Bronchial epithelial cell (primary cell): ENCODE results near the gene RMDN2. TPM values are rescaled to one million over a fixed set of nuclear protein-coding genes. Genes with fewer than 3 reads are reported as not detected.
A peak's percentile ranks its signal among the peaks of the same experiment; 100 is the strongest.

Experiments
- DNase-seq: peaks from one replicate; pipeline ENCODE4 v3.0.0-alpha.2; 2010; ENCODE audit warnings: low read depth
- FAIRE-seq: peaks from 2 replicates; lab custom pipeline; 2011; peaks lifted over from hg19 to GRCh38; lab: Jason Lieb, UNC
- H3K27me3 ChIP-seq: 2 replicates; pipeline ENCODE4 v1.5.1; 2011; ENCODE audit warnings: low read length; ENCODE audit not compliant: control insufficient read depth, insufficient read depth
- H3K36me3 ChIP-seq: 2 replicates; pipeline ENCODE4 v1.5.1; 2011; ENCODE audit warnings: low read length; ENCODE audit not compliant: control insufficient read depth, insufficient read depth
- H3K4me3 ChIP-seq: 2 replicates; pipeline ENCODE4 v1.5.1; 2011; ENCODE audit warnings: mild to moderate bottlenecking, low read depth, low read length, control low read depth
- CTCF ChIP-seq: IDR thresholded peaks from 2 replicates; pipeline ENCODE4 v1.5.1; 2011; ENCODE audit warnings: mild to moderate bottlenecking, moderate library complexity, low read length, control low read depth, inconsistent platforms; ENCODE audit not compliant: insufficient read depth, severe bottlenecking
- total RNA-seq: library from RNA; depleted of rRNA; stranded (reverse); fragments of >200 nt; gene quantifications from 2 replicates; pipeline ENCODE4 v1.2.1, GENCODE V29; 2014

Gene RMDN2
- total RNA-seq, 1 donor from 2014 or later = 1.3 TPM

GRCh38 chr2:37887286-37887685 lies 37.8 kb upstream of the RMDN2 start:
- no peak for TF ChIP-seq CTCF
- FAIRE-seq (no peak), DNase-seq (no peak)
- no peak overlapping the region for H3K4me3 ChIP-seq
- H3K27me3 ChIP-seq = no peaks in the 10 kb centered on the region
- H3K36me3 ChIP-seq = no peaks in the 10 kb centered on the region

- H3K27me3 ChIP-seq = no peaks in the 10 kb centered on the region
- TF ChIP-seq CTCF = peak; percentile 80
- FAIRE-seq (no peak), DNase-seq (peak; percentile 54)
- H3K36me3 ChIP-seq = no peaks in the 10 kb centered on the region
- H3K4me3 ChIP-seq = no peak overlapping the region
These were observed 34.1 kb upstream of the RMDN2 start for GRCh38 chr2:37890893-37891495.

- Histone ChIP-seq H3K27me3 (no peaks in the 10 kb centered on the region), H3K4me3 (no peak overlapping the region), H3K36me3 (no peaks in the 10 kb centered on the region)
- DNase-seq (no peak), FAIRE-seq (no peak)
- TF ChIP-seq CTCF = no peak
These were observed 33.1 kb upstream of the RMDN2 start for GRCh38 chr2:37891846-37892435.

- no peak overlapping the region for H3K4me3 ChIP-seq
- H3K36me3 ChIP-seq = no peaks in the 10 kb centered on the region
- FAIRE-seq (no peak), DNase-seq (no peak)
- no peaks in the 10 kb centered on the region for H3K27me3 ChIP-seq
- TF ChIP-seq CTCF = no peak
These were observed 32.5 kb upstream of the RMDN2 start for GRCh38 chr2:37892436-37893114.

GRCh38 chr2:37893327-37893726 lies 31.8 kb upstream of the RMDN2 start:
- peak; percentile 49 for DNase-seq
- FAIRE-seq = no peak
- Histone ChIP-seq H3K36me3 (no peaks in the 10 kb centered on the region), H3K4me3 (no peak overlapping the region), H3K27me3 (no peaks in the 10 kb centered on the region)
- TF ChIP-seq CTCF = no peak
